HepG2 (cell line): ENCODE measurements around the gene ZNF556. TPM values are rescaled to one million over a fixed set of nuclear protein-coding genes. Genes with fewer than 3 reads are reported as not detected.

Experiments
- AHR ChIP-seq: IDR thresholded peaks from 2 replicates; pipeline ENCODE4 v1.6.1; 2018; ENCODE audit warnings: missing genetic modification reagents, missing compliant biosample characterization
- ATF1 ChIP-seq: IDR thresholded peaks from 2 replicates; pipeline ENCODE4 v1.6.1; 2016; ENCODE audit warnings: mild to moderate bottlenecking, control low read depth
- CBX2 ChIP-seq, 2 experiments: fragments of 200-600 bp in 1 of 2; sonication (generic); formaldehyde crosslinking in 1 of 2; IDR thresholded peaks; 2 replicates each; pipeline versions ENCODE4 v1.7.0 to v1.8.1; 2018 to 2022; ENCODE audit warnings: low read depth in 2 of 2, low read length in 1 of 2, mild to moderate bottlenecking in 1 of 2, missing genetic modification reagents in 1 of 2
- HMGXB4 ChIP-seq, 2 experiments: sonication (generic) in 1 of 2; formaldehyde crosslinking in 1 of 2; IDR thresholded peaks; 2 replicates each; pipeline versions ENCODE4 v1.4.0 to v1.6.1; 2018 to 2020; ENCODE audit warnings: missing genetic modification reagents in 2 of 2, borderline replicate concordance in 1 of 2, low read depth in 1 of 2, mild to moderate bottlenecking in 1 of 2, missing biosample characterization in 1 of 2
- HNRNPH1 ChIP-seq: fragments of 200-400 bp; formaldehyde crosslinking; optimal IDR thresholded peaks from 2 replicates; pipeline ENCODE3; 2017; ENCODE audit warnings: mild to moderate bottlenecking, low read depth, low read length
- KAT2B ChIP-seq: fragments of 150-350 bp; IDR thresholded peaks from 2 replicates; pipeline ENCODE4 v1.6.1; 2014; ENCODE audit warnings: low read depth, low read length, borderline replicate concordance
- MED1 ChIP-seq: sonication (generic); formaldehyde crosslinking; IDR thresholded peaks from 2 replicates; pipeline ENCODE4 v1.4.0; 2020; ENCODE audit warnings: missing genetic modification reagents
- NCOA1 ChIP-seq: sonication (generic); formaldehyde crosslinking; IDR thresholded peaks from 2 replicates; pipeline ENCODE4 v1.9.0; 2021; ENCODE audit warnings: missing genetic modification reagents
- PHB2 ChIP-seq: fragments of 450-650 bp; IDR thresholded peaks from 2 replicates; pipeline ENCODE4 v1.6.1; 2018; ENCODE audit not compliant: partially characterized antibody
- POLR2G ChIP-seq: fragments of 200-400 bp; formaldehyde crosslinking; IDR thresholded peaks from 2 replicates; pipeline ENCODE4 v1.6.1; 2018; ENCODE audit warnings: mild to moderate bottlenecking, low read depth, low read length, moderate library complexity
- SMAD1 ChIP-seq: sonication (generic); formaldehyde crosslinking; IDR thresholded peaks from 2 replicates; pipeline ENCODE4 v1.4.0; 2020; ENCODE audit warnings: missing genetic modification reagents, low read depth, mild to moderate bottlenecking, borderline replicate concordance
- SNAI1 ChIP-seq: sonication (generic); formaldehyde crosslinking; IDR thresholded peaks from 2 replicates; pipeline ENCODE4 v1.5.0; 2020; ENCODE audit warnings: mild to moderate bottlenecking, missing genetic modification reagents, borderline replicate concordance
- YEATS2 ChIP-seq: sonication (generic); formaldehyde crosslinking; IDR thresholded peaks from 2 replicates; pipeline ENCODE4 v1.4.0; 2020; ENCODE audit warnings: missing genetic modification reagents, borderline replicate concordance
- ZBTB43 ChIP-seq: sonication (generic); formaldehyde crosslinking; conservative IDR thresholded peaks from 2 replicates; pipeline ENCODE4 v1.4.0; 2020; ENCODE audit warnings: missing genetic modification reagents
- ZFP37 ChIP-seq: sonication (generic); formaldehyde crosslinking; IDR thresholded peaks from 2 replicates; pipeline ENCODE4 v1.4.0; 2020; ENCODE audit warnings: missing genetic modification reagents, borderline replicate concordance
- ZNF276 ChIP-seq: sonication (generic); formaldehyde crosslinking; IDR thresholded peaks from 2 replicates; pipeline ENCODE4 v1.4.0; 2020; ENCODE audit warnings: mild to moderate bottlenecking, low read depth, missing genetic modification reagents
- ZNF710 ChIP-seq: sonication (generic); formaldehyde crosslinking; IDR thresholded peaks from 2 replicates; pipeline ENCODE4 v1.5.0; 2020; ENCODE audit warnings: mild to moderate bottlenecking, missing genetic modification reagents, borderline replicate concordance
- ZNF75D ChIP-seq: sonication (generic); formaldehyde crosslinking; IDR thresholded peaks from 2 replicates; pipeline ENCODE4 v1.8.1; 2023; ENCODE audit warnings: missing genetic modification reagents, mild to moderate bottlenecking, borderline replicate concordance
- ZNF788 ChIP-seq: sonication (generic); formaldehyde crosslinking; IDR thresholded peaks from 2 replicates; pipeline ENCODE4 v1.5.0; 2020; ENCODE audit warnings: mild to moderate bottlenecking, missing genetic modification reagents, borderline replicate concordance
- ZNF850 ChIP-seq: sonication (generic); formaldehyde crosslinking; conservative IDR thresholded peaks from 2 replicates; pipeline ENCODE4 v1.9.0; 2021; ENCODE audit warnings: mild to moderate bottlenecking, missing genetic modification reagents
- polyA plus RNA-seq, 8 experiments: library from polyadenylated mRNA; depleted of rRNA in 3 of 8; stranded (reverse) in 7 of 8; unstranded in 1 of 8; fragments of >200 nt; fragmentation: Illumina TruSeq in 4 of 8; extraction: Trizol in 4 of 8; gene quantifications; 2 replicates each; pipeline versions ENCODE4 v1.2.1 to v1.2.3, GENCODE V29; 2011 to 2016; ENCODE audit warnings: low read depth in 4 of 8, missing spikeins in 1 of 8, mixed read lengths in 1 of 8; ENCODE audit not compliant: insufficient read depth in 1 of 8
- total RNA-seq, 5 experiments: library from RNA; depleted of rRNA; stranded (reverse); fragments of >200 nt; fragmentation: Illumina TruSeq; extraction: Trizol; gene quantifications; 2 replicates each; pipeline ENCODE4 v1.2.3, GENCODE V29; 2016; ENCODE audit warnings: low read depth in 1 of 5

ZNF556 gene
- total and polyA plus RNA-seq, 2 of the 13 experiments (the other 11 are each of a cell fraction or from before 2014, with no cell fraction given) = 4.2 to 28.6 TPM

- TF ChIP-seq ZNF850 (CRISPR knock-in tag) (no peak), SMAD1 (CRISPR knock-in tag) (no peak; the same call in 1 of the 2 replicates), ZFP37 (CRISPR knock-in tag) (no peak), HMGXB4 (CRISPR knock-in tag; IDR thresholded peaks at IDR 0.05; ENCODE audit: borderline replicate concordance in 1 of 2, low read depth in 1 of 2) (peak; percentile 89 to 92; a peak in 3 of 4 replicates), SNAI1 (no peak), POLR2G (peak; percentile 62), ATF1 (CRISPR knock-in tag) (no peak), KAT2B (no peak), ZNF710 (CRISPR knock-in tag) (peak; percentile 59; the same call in 1 of the 2 replicates), MED1 (CRISPR knock-in tag) (peak; percentile 78), ZBTB43 (CRISPR knock-in tag) (no peak; the same call in 1 of the 2 replicates), ZNF276 (CRISPR knock-in tag) (no peak), AHR (CRISPR knock-in tag) (peak; percentile 60; the same call in 1 of the 2 replicates), YEATS2 (CRISPR knock-in tag) (peak; percentile 86; the same call in 1 of the 2 replicates), HNRNPH1 (no peak), PHB2 (no peak), ZNF788 (CRISPR knock-in tag) (peak; percentile 93), NCOA1 (CRISPR knock-in tag) (no peak; the same call in 1 of the 2 replicates), CBX2 (IDR thresholded peaks at IDR 0.05; ENCODE audit: low read depth, low read length) (no peak), CBX2 (CRISPR knock-in tag; IDR thresholded peaks at IDR 0.05; ENCODE audit: low read depth) (no peak), ZNF75D (CRISPR knock-in tag) (no peak)
Observed at GRCh38 chr19:2819540-2820111, 47.5 kb upstream of the ZNF556 start, which contains the start of gene ZNF554 (continued).
